ENCODE data around the gene PGM1.

GRCh38 chr1:63615768-63616420 lies 22.7 kb downstream of the PGM1 start:
- TF ChIP-seq CTCF (conservative IDR thresholded peaks at IDR 0.05; ENCODE audit: low read depth, low read length) (peak; percentile 73), EZH2 (IDR thresholded peaks at IDR 0.05; ENCODE audit: borderline replicate concordance, low read depth, low read length, poor library complexity, severe bottlenecking) (no peak)
